MCF 10A (cell line): ENCODE data around the gene DPAGT1. TPM values are rescaled to one million over a fixed set of nuclear protein-coding genes. Genes with fewer than 3 reads are reported as not detected.

Experiments
- BruUV-seq: library from RNA; stranded (reverse); fragments of 400-500 nt; replicated peaks from 2 replicates; lab custom pipeline; 2021; lab: Mats Ljungman, UMichigan
- CTCF ChIA-PET: fragments of 300-600 bp; sonication (Branson Sonifier 250); formaldehyde crosslinking; extraction: SDS; loops from one replicate; lab custom pipeline; 2021; ENCODE audit warnings: antibody characterized with exemption, inconsistent platforms; lab: Yijun Ruan, JAX
- POLR2A ChIA-PET: fragments of 300-600, 350-650 bp; sonication (Branson Sonifier 250); formaldehyde crosslinking; extraction: SDS; loops from one replicate; lab custom pipeline; 2020; ENCODE audit warnings: antibody characterized with exemption, inconsistent platforms; lab: Yijun Ruan, JAX
- DNase-seq: peaks from one replicate; pipeline ENCODE4 v3.0.0-alpha.2; 2018; ENCODE audit not compliant: unreplicated experiment
- H3K27ac Mint-ChIP-seq: one replicate; pipeline ENCODE4 v1.8.0; 2022; ENCODE audit warnings: mild to moderate bottlenecking, low read depth, mixed read lengths; ENCODE audit not compliant: unreplicated experiment
- H3K27me3 Mint-ChIP-seq: one replicate; pipeline ENCODE4 v1.8.0; 2022; ENCODE audit warnings: mixed read lengths; ENCODE audit not compliant: insufficient read depth, unreplicated experiment
- H3K36me3 Mint-ChIP-seq: one replicate; pipeline ENCODE4 v1.8.0; 2022; ENCODE audit warnings: mild to moderate bottlenecking, moderate library complexity, mixed read lengths; ENCODE audit not compliant: insufficient read depth, unreplicated experiment
- H3K4me1 Mint-ChIP-seq: one replicate; pipeline ENCODE4 v1.8.0; 2022; ENCODE audit warnings: mixed read lengths; ENCODE audit not compliant: insufficient read depth, unreplicated experiment
- H3K4me3 Mint-ChIP-seq: one replicate; pipeline ENCODE4 v1.8.0; 2022; ENCODE audit warnings: mild to moderate bottlenecking, moderate library complexity, mixed read lengths; ENCODE audit not compliant: unreplicated experiment
- H3K9me3 Mint-ChIP-seq: one replicate; pipeline ENCODE4 v1.8.0; 2022; ENCODE audit warnings: mixed read lengths; ENCODE audit not compliant: unreplicated experiment
- CTCF ChIP-seq: fragments of 200-600 bp; IDR thresholded peaks from one replicate; pipeline ENCODE4 v1.8.0; 2022; ENCODE audit warnings: antibody characterized with exemption, mild to moderate bottlenecking; ENCODE audit not compliant: unreplicated experiment
- intact Hi-C: fragments of 100-400 bp; cut with micrococcal nuclease; formaldehyde crosslinking; loops from 2 replicates; pipeline ENCODE4 v1.14.1; 2022
- total RNA-seq: library from RNA; stranded (reverse); gene quantifications from 2 replicates; pipeline ENCODE4 v1.2.3, GENCODE V29; 2022

Gene DPAGT1
- total RNA-seq, 1 experiment from 2014 or later: 58.8 TPM

GRCh38 chr11:119134389-119134978, 32.8 kb upstream of the DPAGT1 start:
- BruUV-seq: no TSS peak
- H3K9me3 Mint-ChIP-seq: no peaks in the 10 kb centered on the region
- H3K4me3 Mint-ChIP-seq: no peak overlapping the region
- TF ChIP-seq CTCF: peak; percentile 49
- ChIA-PET CTCF (interaction anchor here (0.5 to 1.3 kb wide), 6 partner anchors 9 to 507 kb away, joined by 3 to 6 read pairs (median 4); no protein-coding TSS in a partner anchor), POLR2A (interaction anchor here (0.6 to 1.6 kb wide), 5 partner anchors 8 to 175 kb away, joined by 3 to 5 read pairs (median 3); partner anchors contain the start of gene HINFP)
- peaks cover 19% of the 10 kb centered on the region for H3K27me3 Mint-ChIP-seq
- intact Hi-C loops: no loop called here
- H3K4me1 Mint-ChIP-seq: no peaks in the 10 kb centered on the region
- no peak overlapping the region for H3K27ac Mint-ChIP-seq
- peak; percentile 18 for DNase-seq
- H3K36me3 Mint-ChIP-seq: peaks cover 51% of the 10 kb centered on the region

- CTCF ChIA-PET: interaction anchor here (0.5 kb wide), 1 partner anchor 14 kb away, joined by 3 read pairs; no protein-coding TSS in a partner anchor
- no peak for DNase-seq
These were observed 29.0 kb upstream of the DPAGT1 start for GRCh38 chr11:119130662-119131061.

GRCh38 chr11:119126675-119127268, 25.1 kb upstream of the DPAGT1 start:
- POLR2A ChIA-PET: interaction anchor here (0.6 to 2.0 kb wide), 8 partner anchors 8 to 96 kb away, joined by 3 to 8 read pairs (median 3); partner anchors contain the start of genes DPAGT1, SLC37A4 and VPS11
- intact Hi-C loops: no loop called here
- Mint-ChIP-seq H3K27ac (no peak overlapping the region), H3K36me3 (peaks cover 73% of the 10 kb centered on the region), H3K4me3 (no peak overlapping the region), H3K9me3 (no peaks in the 10 kb centered on the region), H3K27me3 (no peaks in the 10 kb centered on the region), H3K4me1 (peaks cover 22% of the 10 kb centered on the region)
- CTCF ChIA-PET: interaction anchor here (0.8 to 1.9 kb wide), 4 partner anchors 19 to 197 kb away, joined by 3 to 10 read pairs (median 4); no protein-coding TSS in a partner anchor
- DNase-seq: no peak
- no peak for TF ChIP-seq CTCF
- BruUV-seq: no TSS peak

More at GRCh38 chr11:119130662-119131061, 29.0 kb upstream of the DPAGT1 start:
- Mint-ChIP-seq H3K27ac (no peak overlapping the region), H3K27me3 (no peaks in the 10 kb centered on the region), H3K4me1 (peaks cover 7% of the 10 kb centered on the region), H3K4me3 (no peak overlapping the region), H3K9me3 (no peaks in the 10 kb centered on the region), H3K36me3 (peaks cover 79% of the 10 kb centered on the region)
- intact Hi-C loops: no loop called here
- BruUV-seq: no TSS peak
- no peak for TF ChIP-seq CTCF
- POLR2A ChIA-PET: no interaction called here

DNA sequence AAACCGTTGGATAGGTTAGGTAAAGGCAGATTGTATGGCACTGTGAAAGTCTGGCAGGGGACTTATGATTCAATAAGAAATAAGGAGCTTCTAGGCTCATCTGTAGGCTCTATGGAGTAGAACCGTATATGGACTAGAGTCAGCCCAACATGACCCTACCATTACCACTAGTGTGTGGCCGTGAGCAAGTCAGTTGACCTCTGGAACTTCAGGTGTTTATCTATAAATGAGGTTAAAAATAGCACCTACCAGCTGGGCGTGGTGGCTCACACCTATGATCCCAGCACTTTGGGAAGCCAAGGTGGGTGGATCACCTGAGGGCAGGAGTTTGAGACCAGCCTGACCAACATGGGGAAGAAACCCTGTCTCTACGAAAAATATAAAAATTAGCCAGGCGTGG, 24.2 kb upstream of the DPAGT1 start:
- no peaks in the 10 kb centered on the region for H3K27me3 Mint-ChIP-seq
- TF ChIP-seq CTCF: no peak
- no TSS peak for BruUV-seq
- no peak overlapping the region for H3K4me3 Mint-ChIP-seq
- POLR2A ChIA-PET: interaction anchor here (0.7 to 2.0 kb wide), 5 partner anchors 9 to 58 kb away, joined by 3 to 8 read pairs (median 4); partner anchors contain the start of genes DPAGT1 and VPS11
- peaks cover 65% of the 10 kb centered on the region for H3K36me3 Mint-ChIP-seq
- no peak for DNase-seq
- CTCF ChIA-PET: interaction anchor here (0.7 to 1.9 kb wide), 3 partner anchors 43 to 210 kb away, joined by 3 to 10 read pairs (median 4); no protein-coding TSS in a partner anchor
- peaks cover 24% of the 10 kb centered on the region for H3K4me1 Mint-ChIP-seq
- no peaks in the 10 kb centered on the region for H3K9me3 Mint-ChIP-seq
- intact Hi-C loops: no loop called here
- no peak overlapping the region for H3K27ac Mint-ChIP-seq
